ENCODE measurements around the gene TMEM170A. TPM values are rescaled to one million over a fixed set of nuclear protein-coding genes. Genes with fewer than 3 reads are reported as not detected.
"Not testable (repeated sequence)": the region's sequence is repeated elsewhere in the genome, so short reads cannot be mapped to it uniquely, and the experiment has no call there.

The TMEM170A gene
- polyA plus RNA-seq, 1 donor: 18.1 TPM

- DNase-seq: no peak
These were observed 11.9 kb downstream of the TMEM170A start for GRCh38 chr16:75452464-75453190.

- DNase-seq: no peak
These were observed 18.1 kb downstream of the TMEM170A start for GRCh38 chr16:75446416-75446815.

GRCh38 chr16:75445298-75445697 is 19.2 kb downstream of the TMEM170A start:
- DNase-seq: no peak

GRCh38 chr16:75443298-75443697 is 21.2 kb downstream of the TMEM170A start:
- DNase-seq: no peak

GRCh38 chr16:75433732-75434413 is 30.6 kb downstream of the TMEM170A start:
- peak; percentile 87 for DNase-seq

- peak; percentile 97 for DNase-seq
These were observed 31.4 kb downstream of the TMEM170A start, which contains the start of gene CFDP1 for GRCh38 chr16:75432828-75433731. Gene CFDP1, minus strand, starts transcription at chr16:75433503. Its CDS starts 151 bp downstream, at chr16:75433352.

GRCh38 chr16:75429621-75430403 is 34.7 kb downstream of the TMEM170A start:
- DNase-seq: no peak

GRCh38 chr16:75426524-75426923 is 38.0 kb downstream of the TMEM170A start:
- not testable (repeated sequence) for DNase-seq

GRCh38 chr16:75424105-75424762 is 40.3 kb downstream of the TMEM170A start:
- not testable (repeated sequence) for DNase-seq

GRCh38 chr16:75423723-75424104 is 40.8 kb downstream of the TMEM170A start:
- DNase-seq: no peak

GRCh38 chr16:75421820-75422126 is 42.7 kb downstream of the TMEM170A start:
- DNase-seq: no peak

- peak; percentile 67 for DNase-seq
These were observed 43.3 kb downstream of the TMEM170A start for GRCh38 chr16:75420987-75421819.

GRCh38 chr16:75416904-75417565 is 47.5 kb downstream of the TMEM170A start:
- no peak for DNase-seq

GRCh38 chr16:75415169-75415905 is 49.2 kb downstream of the TMEM170A start:
- no peak for DNase-seq

GRCh38 chr16:75413951-75414350 is 50.5 kb downstream of the TMEM170A start:
- DNase-seq: no peak

GRCh38 chr16:75406943-75407342 is 57.5 kb downstream of the TMEM170A start:
- no peak for DNase-seq

- DNase-seq: peak; percentile 43
These were observed 61.5 kb downstream of the TMEM170A start for GRCh38 chr16:75402821-75403475.

GRCh38 chr16:75402159-75402820 is 62.2 kb downstream of the TMEM170A start:
- peak; percentile 71 for DNase-seq
